ENCODE results near the gene RPL13A. TPM values are rescaled to one million over a fixed set of nuclear protein-coding genes. Genes with fewer than 3 reads are reported as not detected.

RPL13A gene
- total and polyA plus RNA-seq, 9 of the 15 experiments (the other 6 are each of a cell fraction or from before 2014, with no cell fraction given), result 1,744 to 5,482 (median 2,949) TPM

GRCh38 chr19:49453757-49454240 lies 33.6 kb upstream of the RPL13A start (continued):
- TF ChIP-seq ZNF407 (IDR thresholded peaks at IDR 0.05; ENCODE audit: low read depth) (no peak), MXD1 (CRISPR knock-in tag; IDR thresholded peaks at IDR 0.05; ENCODE audit: borderline replicate concordance, poor library complexity, severe bottlenecking) (no peak)
